ENCODE results near the gene TPK1.

The TPK1 gene

GRCh38 chr7:144717720-144718119 lies 118.1 kb downstream of the TPK1 start:
- no peak for DNase-seq

GRCh38 chr7:144713850-144714249 lies 122.0 kb downstream of the TPK1 start:
- DNase-seq: no peak

GRCh38 chr7:144710791-144711190 lies 125.1 kb downstream of the TPK1 start:
- no peak for DNase-seq

- DNase-seq: no peak
These were observed 126.8 kb downstream of the TPK1 start for GRCh38 chr7:144709066-144709465.

- DNase-seq: no peak
These were observed 144.6 kb downstream of the TPK1 start for GRCh38 chr7:144691240-144691639.

- DNase-seq: no peak
These were observed 153.1 kb downstream of the TPK1 start for GRCh38 chr7:144682581-144683280.

GRCh38 chr7:144676492-144676891 lies 159.4 kb downstream of the TPK1 start:
- no peak for DNase-seq

- DNase-seq: no peak
These were observed 161.3 kb downstream of the TPK1 start for GRCh38 chr7:144674550-144674949.

GRCh38 chr7:144672869-144673268 lies 163.0 kb downstream of the TPK1 start:
- no peak for DNase-seq

- DNase-seq: no peak
These were observed 164.4 kb downstream of the TPK1 start for GRCh38 chr7:144671429-144671828.

GRCh38 chr7:144670218-144670617 lies 165.6 kb downstream of the TPK1 start:
- no peak for DNase-seq

GRCh38 chr7:144668503-144668902 lies 167.3 kb downstream of the TPK1 start:
- no peak for DNase-seq

- no peak for DNase-seq
These were observed 170.0 kb downstream of the TPK1 start for GRCh38 chr7:144665689-144666381.

- DNase-seq: no peak
These were observed 176.6 kb downstream of the TPK1 start for GRCh38 chr7:144659211-144659610.

GRCh38 chr7:144656965-144657517 lies 178.8 kb downstream of the TPK1 start:
- DNase-seq: no peak

GRCh38 chr7:144653449-144653848 lies 182.4 kb downstream of the TPK1 start:
- DNase-seq: no peak

- DNase-seq: no peak
These were observed 185.4 kb downstream of the TPK1 start for GRCh38 chr7:144650439-144650838.

GRCh38 chr7:144649120-144649519 lies 186.7 kb downstream of the TPK1 start:
- DNase-seq: no peak

GRCh38 chr7:144641389-144642044 lies 194.3 kb downstream of the TPK1 start:
- no peak for DNase-seq

GRCh38 chr7:144632724-144633123 lies 203.1 kb downstream of the TPK1 start:
- no peak for DNase-seq

- DNase-seq: no peak
These were observed 206.3 kb downstream of the TPK1 start for GRCh38 chr7:144629598-144629997.

- no peak for DNase-seq
These were observed 206.8 kb downstream of the TPK1 start for GRCh38 chr7:144629011-144629410.

- no peak for DNase-seq
These were observed 207.7 kb downstream of the TPK1 start for GRCh38 chr7:144628176-144628575.

- DNase-seq: no peak
These were observed 213.1 kb downstream of the TPK1 start for GRCh38 chr7:144622745-144623144.
